ENCODE results near the gene CETP. TPM values are rescaled to one million over a fixed set of nuclear protein-coding genes. Genes with fewer than 3 reads are reported as not detected.
A peak's percentile ranks its signal among the peaks of the same experiment; 100 is the strongest.

CETP gene
- total RNA-seq (2014; rRNA removed): not detected in 2 replicates
- Bru-seq, nascent RNA: percentile 9 among the genes with signal in this experiment
- BruChase-seq, experiment 1, labeled RNA remaining after a 6-hour chase: percentile 38 among the genes with signal in this experiment
- BruChase-seq, experiment 2, labeled RNA remaining after a 2-hour chase: percentile 45 among the genes with signal in this experiment
- long read RNA-seq: 0 reads

GRCh38 chr16:56961851-56962281, at the start of gene CETP:
Gene CETP (plus strand): TSS chr16:56961950. CDS start chr16:56961980, 30 bp downstream.
- Histone ChIP-seq H3K9me3 (ENCODE audit: low read length) (no peaks in the 10 kb centered on the region), H3F3A (ENCODE audit: low read length, unreplicated experiment) (no peaks in the 10 kb centered on the region), H3K9ac (ENCODE audit: low read length) (no peak within 1 kb of the TSS), H3K27me3 (ENCODE audit: low read length) (no peaks in the 10 kb centered on the region), H3K27ac (ENCODE audit: low read length) (no peak within 1 kb of the TSS), H4K20me1 (ENCODE audit: low read length) (no peaks in the 10 kb centered on the region), H3K36me3 (ENCODE audit: low read depth, low read length) (peaks cover 2% of the 10 kb centered on the region; the same call in 1 of the 2 replicates), H2AFZ (ENCODE audit: low read length) (no peak within 1 kb of the TSS), H3K4me1 (ENCODE audit: insufficient read depth, low read length) (peaks cover 7% of the 10 kb centered on the region; the same call in 1 of the 2 replicates), H3K4me3 (ENCODE audit: low read length) (no peak within 1 kb of the TSS), H3K9me2 (replicated peaks; ENCODE audit: low read length) (no peaks in the 10 kb centered on the region), H3K4me2 (ENCODE audit: low read length) (no peak within 1 kb of the TSS), H3K79me2 (ENCODE audit: low read length) (no peaks in the 10 kb centered on the region)
- no peak for TF ChIP-seq EZH2phosphoT487 (IDR thresholded peaks at IDR 0.05; ENCODE audit: borderline replicate concordance, low read length)
- no peak for TF ChIP-seq EZH2 (IDR thresholded peaks at IDR 0.05; ENCODE audit: low read length, unreplicated experiment)
- TF ChIP-seq CTCF (conservative IDR thresholded peaks at IDR 0.05; ENCODE audit: low read depth, low read length): no peak
- no TSS peak for BruUV-seq (replicated peaks)
- ChIA-PET POLR2A (ENCODE audit: unreplicated experiment) (no interaction called here), CTCF (no interaction called here)
- intact Hi-C loops (cut with micrococcal nuclease): no loop called here
- ATAC-seq (no peak), DNase-seq (no peak)

- H3K4me1 ChIP-seq (ENCODE audit: insufficient read depth, low read length): no peaks in the 10 kb centered on the region
- ATAC-seq (no peak), DNase-seq (no peak)
- ChIA-PET POLR2A (ENCODE audit: unreplicated experiment) (no interaction called here), CTCF (no interaction called here)
- TF ChIP-seq EZH2 (IDR thresholded peaks at IDR 0.05; ENCODE audit: low read length, unreplicated experiment) (no peak), CTCF (conservative IDR thresholded peaks at IDR 0.05; ENCODE audit: low read depth, low read length) (no peak), EZH2phosphoT487 (IDR thresholded peaks at IDR 0.05; ENCODE audit: borderline replicate concordance, low read length) (no peak)
- intact Hi-C loops (cut with micrococcal nuclease): no loop called here
- no peak overlapping the region for H3K4me2 ChIP-seq (ENCODE audit: low read length)
- no peaks in the 10 kb centered on the region for H3F3A ChIP-seq (ENCODE audit: low read length, unreplicated experiment)
- H2AFZ ChIP-seq (ENCODE audit: low read length): no peak overlapping the region
- no peak overlapping the region for H3K4me3 ChIP-seq (ENCODE audit: low read length)
- no peaks in the 10 kb centered on the region for H3K9me2 ChIP-seq (replicated peaks; ENCODE audit: low read length)
- H3K36me3 ChIP-seq (ENCODE audit: low read depth, low read length): no peaks in the 10 kb centered on the region
- H3K79me2 ChIP-seq (ENCODE audit: low read length): no peaks in the 10 kb centered on the region
- no TSS peak for BruUV-seq (replicated peaks)
- H3K9me3 ChIP-seq (ENCODE audit: low read length): no peaks in the 10 kb centered on the region
- no peaks in the 10 kb centered on the region for H4K20me1 ChIP-seq (ENCODE audit: low read length)
- no peaks in the 10 kb centered on the region for H3K27me3 ChIP-seq (ENCODE audit: low read length)
- no peak overlapping the region for H3K9ac ChIP-seq (ENCODE audit: low read length)
- H3K27ac ChIP-seq (ENCODE audit: low read length): no peak overlapping the region
Observed at GRCh38 chr16:56912746-56913708, 48.7 kb upstream of the CETP start.

All from PC-3 (cell line).